IMR-90 (cell line): Measurements from ENCODE around the gene HECW1.

Experiments used
- CEBPB ChIP-seq: IDR thresholded peaks from 2 replicates; pipeline ENCODE4 v1.6.1; 2012; ENCODE audit warnings: low read depth, low read length, improper control_type of control experiment
- MAFK ChIP-seq: IDR thresholded peaks from 2 replicates; pipeline ENCODE4 v1.6.1; 2012; ENCODE audit warnings: low read depth, low read length, improper control_type of control experiment
- NFE2L2 ChIP-seq: fragments of 150-350 bp; IDR thresholded peaks from 2 replicates; pipeline ENCODE4 v1.6.1; 2016; ENCODE audit warnings: low read depth, mild to moderate bottlenecking, low read length
- POLR2A ChIP-seq: IDR thresholded peaks from 2 replicates; pipeline ENCODE4 v1.6.1; 2012; ENCODE audit warnings: mild to moderate bottlenecking, low read depth, low read length
- RAD21 ChIP-seq: IDR thresholded peaks from 2 replicates; pipeline ENCODE4 v1.6.1; 2012; ENCODE audit warnings: low read length, improper control_type of control experiment
- RFX5 ChIP-seq: IDR thresholded peaks from 2 replicates; pipeline ENCODE4 v1.8.0; 2012; ENCODE audit warnings: low read depth, mild to moderate bottlenecking, low read length, moderate library complexity
- SMC3 ChIP-seq: fragments of 150-350 bp; IDR thresholded peaks from 2 replicates; pipeline ENCODE4 v1.6.1; 2016; ENCODE audit warnings: low read depth, mild to moderate bottlenecking, antibody characterized with exemption, low read length, moderate library complexity
- TF ChIP-seq, protein P1 (sequence below): conservative IDR thresholded peaks from 2 replicates; pipeline ENCODE4 v1.5.1; 2012; ENCODE audit warnings: mild to moderate bottlenecking, low read depth, low read length, improper control_type of control experiment

DNA sequence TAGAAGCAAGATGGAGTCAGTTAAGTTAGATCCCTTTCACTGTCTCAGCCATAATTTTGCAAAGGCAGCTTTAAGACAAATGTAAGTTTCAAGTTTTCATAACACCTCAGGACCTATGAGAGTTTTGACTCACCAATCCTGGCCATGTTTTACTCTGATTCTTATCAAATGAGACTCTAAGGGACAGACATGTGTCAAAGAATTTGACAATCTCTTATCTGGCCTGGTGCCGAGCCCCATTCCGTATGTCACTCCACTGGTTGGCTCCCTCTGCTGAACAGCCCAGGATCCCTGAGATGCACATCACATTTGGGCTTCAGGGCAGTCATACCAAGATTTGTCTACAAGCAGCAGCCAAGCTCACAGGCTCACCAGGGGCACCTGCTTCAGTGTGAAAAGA, 282.9 kb downstream of the HECW1 start:
- no peak for TF ChIP-seq POLR2A
- TF ChIP-seq, protein P1, sequence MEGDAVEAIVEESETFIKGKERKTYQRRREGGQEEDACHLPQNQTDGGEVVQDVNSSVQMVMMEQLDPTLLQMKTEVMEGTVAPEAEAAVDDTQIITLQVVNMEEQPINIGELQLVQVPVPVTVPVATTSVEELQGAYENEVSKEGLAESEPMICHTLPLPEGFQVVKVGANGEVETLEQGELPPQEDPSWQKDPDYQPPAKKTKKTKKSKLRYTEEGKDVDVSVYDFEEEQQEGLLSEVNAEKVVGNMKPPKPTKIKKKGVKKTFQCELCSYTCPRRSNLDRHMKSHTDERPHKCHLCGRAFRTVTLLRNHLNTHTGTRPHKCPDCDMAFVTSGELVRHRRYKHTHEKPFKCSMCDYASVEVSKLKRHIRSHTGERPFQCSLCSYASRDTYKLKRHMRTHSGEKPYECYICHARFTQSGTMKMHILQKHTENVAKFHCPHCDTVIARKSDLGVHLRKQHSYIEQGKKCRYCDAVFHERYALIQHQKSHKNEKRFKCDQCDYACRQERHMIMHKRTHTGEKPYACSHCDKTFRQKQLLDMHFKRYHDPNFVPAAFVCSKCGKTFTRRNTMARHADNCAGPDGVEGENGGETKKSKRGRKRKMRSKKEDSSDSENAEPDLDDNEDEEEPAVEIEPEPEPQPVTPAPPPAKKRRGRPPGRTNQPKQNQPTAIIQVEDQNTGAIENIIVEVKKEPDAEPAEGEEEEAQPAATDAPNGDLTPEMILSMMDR = no peak
- TF ChIP-seq CEBPB = no peak
- no peak for TF ChIP-seq RAD21
- TF ChIP-seq NFE2L2 = no peak
- TF ChIP-seq MAFK = no peak
- TF ChIP-seq RFX5 = no peak
- no peak for TF ChIP-seq SMC3
